GM12891 (cell line): ENCODE data around the gene QPRT.

Experiments
- POLR2A ChIP-seq: IDR thresholded peaks from 2 replicates; pipeline ENCODE4 v1.6.1; 2011; ENCODE audit warnings: low read depth, low read length, control low read depth
- SPI1 ChIP-seq: IDR thresholded peaks from 2 replicates; pipeline ENCODE4 v1.6.1; 2011; ENCODE audit warnings: low read depth, low read length, control low read depth

GRCh38 chr16:29665294-29666077 is 13.5 kb upstream of the QPRT start:
- TF ChIP-seq POLR2A = no peak
- TF ChIP-seq SPI1 = no peak
